Mesenchymal stem cell (in vitro differentiated cells and primary cell): ENCODE results near the gene PSORS1C2.

Source experiments
- DNase-seq: peaks from one replicate; pipeline ENCODE4 v3.0.0-alpha.2; 2013
- H2AFZ ChIP-seq: one replicate; pipeline ENCODE4 v1.6.1; 2013; ENCODE audit warnings: low read depth, mild to moderate bottlenecking, control low read depth, inconsistent platforms, low read length, moderate library complexity
- H2AK5ac ChIP-seq: 2 replicates; pipeline ENCODE4 v1.6.1; 2013; ENCODE audit warnings: low read length, moderate library complexity, mild to moderate bottlenecking, inconsistent platforms; ENCODE audit not compliant: severe bottlenecking
- H2BK120ac ChIP-seq: one replicate; pipeline ENCODE4 v1.6.1; 2013; ENCODE audit warnings: low read depth, mild to moderate bottlenecking, inconsistent platforms, low read length, moderate library complexity
- H2BK12ac ChIP-seq, 2 experiments: one replicate each; pipeline ENCODE4 v1.6.1; 2013; ENCODE audit warnings: inconsistent platforms in 2 of 2, low read length in 2 of 2, mild to moderate bottlenecking in 2 of 2, moderate library complexity in 2 of 2, control low read depth in 1 of 2
- H2BK15ac ChIP-seq: one replicate; pipeline ENCODE4 v1.6.1; 2013; ENCODE audit warnings: mild to moderate bottlenecking, low read depth, inconsistent platforms; ENCODE audit not compliant: poor library complexity, severe bottlenecking
- H2BK5ac ChIP-seq: 2 replicates; pipeline ENCODE4 v1.6.1; 2013; ENCODE audit warnings: low read depth, mild to moderate bottlenecking, low read length, control low read depth, inconsistent platforms; ENCODE audit not compliant: poor library complexity, severe bottlenecking
- H3K14ac ChIP-seq, 2 experiments: one replicate each; pipeline ENCODE4 v1.6.1; 2013; ENCODE audit warnings: inconsistent platforms in 2 of 2, low read length in 2 of 2, control low read depth in 1 of 2, mild to moderate bottlenecking in 1 of 2, moderate library complexity in 1 of 2
- H3K18ac ChIP-seq, 2 experiments: one replicate each; pipeline ENCODE4 v1.6.1; 2013; ENCODE audit warnings: inconsistent platforms in 2 of 2, low read length in 2 of 2, control low read depth in 1 of 2, low read depth in 1 of 2, mild to moderate bottlenecking in 1 of 2
- H3K23ac ChIP-seq, 2 experiments: one replicate each; pipeline ENCODE4 v1.6.1; 2013; ENCODE audit warnings: inconsistent platforms in 2 of 2, low read length in 2 of 2, mild to moderate bottlenecking in 2 of 2, moderate library complexity in 2 of 2, control low read depth in 1 of 2
- H3K27ac ChIP-seq: 2 replicates; pipeline ENCODE4 v1.5.1; 2013; ENCODE audit warnings: mild to moderate bottlenecking, moderate library complexity, low read length, control low read depth, inconsistent platforms; ENCODE audit not compliant: poor library complexity, severe bottlenecking
- H3K27me3 ChIP-seq, 2 experiments: 2 replicates each; pipeline versions ENCODE4 v1.6.1 to v1.7.0; 2013; ENCODE audit warnings: low read length in 2 of 2, mild to moderate bottlenecking in 2 of 2, moderate library complexity in 2 of 2, control low read depth in 1 of 2, inconsistent platforms in 1 of 2; ENCODE audit not compliant: control insufficient read depth in 1 of 2, insufficient read depth in 1 of 2
- H3K36me3 ChIP-seq, 2 experiments: 2 replicates each; pipeline versions ENCODE4 v1.6.1 to v1.7.0; 2013; ENCODE audit warnings: low read length in 2 of 2, control low read depth in 1 of 2, inconsistent platforms in 1 of 2, low read depth in 1 of 2, mild to moderate bottlenecking in 1 of 2; ENCODE audit not compliant: insufficient read depth in 2 of 2, control insufficient read depth in 1 of 2
- H3K4ac ChIP-seq, 2 experiments: one replicate each; pipeline ENCODE4 v1.6.1; 2013; ENCODE audit warnings: inconsistent platforms in 2 of 2, low read length in 2 of 2, mild to moderate bottlenecking in 2 of 2, moderate library complexity in 2 of 2, control low read depth in 1 of 2, low read depth in 1 of 2
- H3K4me1 ChIP-seq: 2 replicates; pipeline ENCODE4 v1.6.1; 2013; ENCODE audit warnings: low read depth, low read length, control low read depth; ENCODE audit not compliant: control insufficient read depth, insufficient read depth
- H3K4me2 ChIP-seq: 2 replicates; pipeline ENCODE4 v1.6.1; 2013; ENCODE audit warnings: low read length, mild to moderate bottlenecking, inconsistent platforms; ENCODE audit not compliant: poor library complexity, severe bottlenecking
- H3K4me3 ChIP-seq, 2 experiments: 2 replicates each; pipeline versions ENCODE4 v1.5.1 to v1.7.0; 2013; ENCODE audit warnings: low read length in 2 of 2, mild to moderate bottlenecking in 2 of 2, control low read depth in 1 of 2, low read depth in 1 of 2; ENCODE audit not compliant: insufficient read depth in 1 of 2
- H3K79me1 ChIP-seq: replicated peaks from 2 replicates; pipeline ENCODE4 v1.6.1; 2013; ENCODE audit warnings: mild to moderate bottlenecking, control low read depth, low read length, inconsistent platforms; ENCODE audit not compliant: poor library complexity, severe bottlenecking
- H3K9ac ChIP-seq: 2 replicates; pipeline ENCODE4 v1.7.0; 2013; ENCODE audit warnings: mild to moderate bottlenecking, low read length, moderate library complexity
- H3K9me3 ChIP-seq: 2 replicates; pipeline ENCODE4 v1.7.0; 2013; ENCODE audit warnings: mild to moderate bottlenecking, low read length; ENCODE audit not compliant: control insufficient read depth
- H4K8ac ChIP-seq: one replicate; pipeline ENCODE4 v1.6.1; 2013; ENCODE audit warnings: inconsistent platforms, mild to moderate bottlenecking, low read length, moderate library complexity
- H4K91ac ChIP-seq: one replicate; pipeline ENCODE4 v1.6.1; 2013; ENCODE audit warnings: mild to moderate bottlenecking, low read length, inconsistent platforms
- WGBS: methylation state at CpG from one replicate; pipeline ENCODE4 v1.1.7; 2013; ENCODE audit warnings: mixed read lengths; 5-methylcytosine and 5-hydroxymethylcytosine counted together

Gene PSORS1C2

DNA sequence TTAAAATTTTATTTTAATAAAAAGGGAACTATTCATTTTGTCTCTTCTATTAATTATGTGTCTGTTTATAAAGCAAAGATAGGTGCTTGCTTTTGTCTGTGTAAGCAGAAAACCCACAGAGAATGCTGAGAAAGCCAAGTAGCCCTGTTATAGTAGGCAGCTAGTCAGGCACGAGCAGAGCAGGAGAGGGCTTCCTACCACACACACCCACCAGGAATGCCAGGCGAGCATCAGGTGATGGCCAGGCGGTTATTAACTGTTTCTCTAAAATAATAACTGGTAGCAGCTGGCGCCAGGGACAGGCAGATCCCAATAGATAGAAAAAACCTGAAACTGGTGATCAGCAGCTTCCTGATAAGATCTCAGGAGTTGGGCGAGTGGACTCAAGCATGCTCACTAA, 42.2 kb downstream of the PSORS1C2 start:
- H2AFZ ChIP-seq: no peak overlapping the region
- no peak overlapping the region for H4K8ac ChIP-seq
- 86% methylated on average over 5 of the region's 5 CpGs for WGBS
- H2AK5ac ChIP-seq: no peak overlapping the region
- no peaks in the 10 kb centered on the region for H3K36me3 ChIP-seq
- H2BK15ac ChIP-seq: no peak overlapping the region
- H3K4ac ChIP-seq: no peak overlapping the region
- H2BK5ac ChIP-seq: no peak overlapping the region
- H3K4me1 ChIP-seq: peaks cover 1% of the 10 kb centered on the region
- H3K18ac ChIP-seq: no peak overlapping the region
- no peak overlapping the region for H3K4me2 ChIP-seq
- H2BK12ac ChIP-seq: no peak overlapping the region
- H3K23ac ChIP-seq: no peak overlapping the region
- H3K9me3 ChIP-seq: no peaks in the 10 kb centered on the region
- no peaks in the 10 kb centered on the region for H3K27me3 ChIP-seq
- H2BK120ac ChIP-seq: no peak overlapping the region
- H3K14ac ChIP-seq: no peak overlapping the region
- H3K4me3 ChIP-seq: no peak overlapping the region
- H3K79me1 ChIP-seq: no peaks in the 10 kb centered on the region
- H3K27ac ChIP-seq: no peak overlapping the region
- no peak for DNase-seq
- H4K91ac ChIP-seq: no peak overlapping the region
- H3K9ac ChIP-seq: no peak overlapping the region

DNA sequence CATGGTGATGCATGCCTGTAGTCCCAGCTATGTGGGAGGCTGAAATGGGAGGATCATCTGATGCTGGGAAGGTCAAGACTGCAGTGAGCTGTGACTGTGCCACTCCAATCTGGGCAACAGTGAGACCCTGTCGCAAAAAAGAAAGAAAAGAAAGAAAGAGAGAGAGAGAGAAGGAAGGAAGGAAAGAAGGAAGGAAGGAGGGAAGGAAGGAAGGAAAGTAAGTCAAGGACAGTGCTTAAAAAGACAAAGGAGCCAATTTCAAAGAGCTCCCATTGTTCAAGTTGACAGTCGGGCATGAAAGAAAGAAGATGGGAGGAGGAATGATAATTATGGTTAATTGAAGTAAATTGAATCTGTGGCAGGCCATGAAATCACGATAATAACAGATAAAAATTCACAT, 42.7 kb downstream of the PSORS1C2 start:
- H3K36me3 ChIP-seq: no peaks in the 10 kb centered on the region
- H3K4ac ChIP-seq: no peak overlapping the region
- no peak overlapping the region for H3K9ac ChIP-seq
- H3K14ac ChIP-seq: no peak overlapping the region
- H4K8ac ChIP-seq: no peak overlapping the region
- no peak overlapping the region for H4K91ac ChIP-seq
- H3K4me1 ChIP-seq: peaks cover 1% of the 10 kb centered on the region
- no peaks in the 10 kb centered on the region for H3K9me3 ChIP-seq
- H2BK15ac ChIP-seq: no peak overlapping the region
- no peak overlapping the region for H2BK12ac ChIP-seq
- no peak overlapping the region for H3K23ac ChIP-seq
- no peaks in the 10 kb centered on the region for H3K27me3 ChIP-seq
- H2AFZ ChIP-seq: no peak overlapping the region
- H3K4me3 ChIP-seq: no peak overlapping the region
- H3K27ac ChIP-seq: no peak overlapping the region
- no peak for DNase-seq
- H3K79me1 ChIP-seq: no peaks in the 10 kb centered on the region
- no peak overlapping the region for H2BK5ac ChIP-seq
- no peak overlapping the region for H2AK5ac ChIP-seq
- no peak overlapping the region for H2BK120ac ChIP-seq
- WGBS: 90% methylated on average over 2 of the region's 3 CpGs
- no peak overlapping the region for H3K18ac ChIP-seq
- no peak overlapping the region for H3K4me2 ChIP-seq

DNA sequence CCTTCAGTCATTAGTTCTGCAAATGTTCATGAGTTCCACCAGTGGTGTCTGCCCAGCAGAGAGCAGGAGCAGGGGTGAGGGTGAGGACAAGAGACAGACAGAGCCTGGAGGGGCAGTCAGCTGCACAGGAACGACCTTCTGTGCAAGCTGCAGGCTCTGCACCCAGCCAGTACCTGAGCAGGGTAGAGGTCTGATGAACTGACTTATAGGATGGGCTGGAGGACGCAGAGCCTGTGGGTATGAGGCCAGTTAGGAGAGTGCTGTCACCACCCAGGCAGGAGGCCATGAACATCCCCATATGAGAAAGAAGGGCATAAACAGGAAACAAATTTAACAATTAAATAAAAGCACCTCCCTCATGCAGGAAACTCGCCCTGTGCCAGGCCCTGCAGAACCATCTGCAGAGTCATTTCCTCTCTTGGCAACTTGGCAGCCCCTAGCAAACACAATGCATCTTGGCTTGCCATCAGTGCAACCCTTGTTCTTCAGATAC, 44.4 kb downstream of the PSORS1C2 start:
- Histone ChIP-seq H2AFZ (no peak overlapping the region), H3K18ac (no peak overlapping the region), H3K14ac (peak overlapping the region in 1 of 2 experiments; percentile 46), H2AK5ac (no peak overlapping the region), H3K4me2 (no peak overlapping the region), H2BK5ac (no peak overlapping the region), H4K8ac (no peak overlapping the region), H3K9me3 (no peaks in the 10 kb centered on the region), H3K27me3 (no peaks in the 10 kb centered on the region), H3K79me1 (no peaks in the 10 kb centered on the region), H3K4me3 (no peak overlapping the region), H2BK12ac (no peak overlapping the region), H3K4ac (no peak overlapping the region), H3K36me3 (no peaks in the 10 kb centered on the region), H3K4me1 (peaks cover 1% of the 10 kb centered on the region), H4K91ac (no peak overlapping the region), H2BK15ac (no peak overlapping the region), H3K9ac (no peak overlapping the region), H2BK120ac (no peak overlapping the region), H3K27ac (no peak overlapping the region), H3K23ac (no peak overlapping the region)
- no peak for DNase-seq
- 88% methylated on average over 3 of the region's 3 CpGs for WGBS

DNA sequence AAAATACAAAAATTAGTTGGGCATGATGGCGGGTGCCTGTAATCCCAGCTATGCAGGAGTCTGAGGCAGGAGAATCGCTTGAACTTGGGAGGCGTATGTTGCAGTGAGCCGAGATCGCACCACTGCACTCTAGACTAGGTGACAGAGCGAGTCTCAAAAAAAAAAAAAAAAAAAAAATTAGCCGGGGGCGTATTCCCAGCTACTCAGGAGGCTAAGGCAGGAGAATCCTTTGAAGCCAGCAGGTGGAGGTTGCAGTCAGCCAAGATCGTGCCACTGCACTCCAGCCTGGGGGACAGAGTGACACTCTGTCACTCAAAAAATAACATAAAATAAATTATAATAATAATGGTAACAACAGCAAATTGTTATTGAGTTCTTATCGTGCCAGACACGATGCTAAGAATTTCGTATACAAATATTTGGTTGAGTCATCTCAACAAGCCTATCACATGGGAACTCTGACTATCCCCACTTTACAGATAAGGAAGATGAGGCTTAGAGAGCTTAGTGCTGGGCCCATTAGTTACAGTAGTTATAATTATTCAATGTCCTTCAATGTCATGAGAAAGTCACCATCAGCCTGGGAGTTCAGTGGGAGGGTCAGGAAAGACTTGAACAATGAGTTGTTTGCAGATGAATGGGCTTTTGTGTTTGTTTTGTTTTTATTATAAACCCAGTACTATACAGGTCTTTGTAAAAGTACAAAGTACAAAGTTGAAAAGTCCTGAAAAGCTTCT, 45.9 kb downstream of the PSORS1C2 start:
- no peak overlapping the region for H4K8ac ChIP-seq
- H3K9ac ChIP-seq: no peak overlapping the region
- H2BK12ac ChIP-seq: no peak overlapping the region
- no peak overlapping the region for H2AK5ac ChIP-seq
- H3K79me1 ChIP-seq: no peaks in the 10 kb centered on the region
- WGBS: 71% methylated on average over 8 of the region's 12 CpGs
- no peak overlapping the region for H2BK15ac ChIP-seq
- H4K91ac ChIP-seq: no peak overlapping the region
- no peak overlapping the region for H3K23ac ChIP-seq
- H2BK5ac ChIP-seq: no peak overlapping the region
- peak; percentile 57 for DNase-seq
- H3K4me2 ChIP-seq: no peak overlapping the region
- H3K14ac ChIP-seq: no peak overlapping the region
- no peak overlapping the region for H3K4me3 ChIP-seq
- no peaks in the 10 kb centered on the region for H3K36me3 ChIP-seq
- H3K27me3 ChIP-seq: no peaks in the 10 kb centered on the region
- H3K18ac ChIP-seq: no peak overlapping the region
- H3K4ac ChIP-seq: no peak overlapping the region
- no peak overlapping the region for H3K27ac ChIP-seq
- no peak overlapping the region for H2AFZ ChIP-seq
- H3K9me3 ChIP-seq: no peaks in the 10 kb centered on the region
- peaks cover 1% of the 10 kb centered on the region for H3K4me1 ChIP-seq
- no peak overlapping the region for H2BK120ac ChIP-seq
